ENCODE measurements around the gene LRTM2. TPM values are rescaled to one million over a fixed set of nuclear protein-coding genes. Genes with fewer than 3 reads are reported as not detected.

Gene LRTM2
- total RNA-seq, 1 donor from 2014 or later: not detected

- ATAC-seq (ENCODE audit: poor library complexity) (no peak), DNase-seq (no peak)
- intact Hi-C loops (cut with DNase I): no loop called here
Observed at GRCh38 chr12:1870998-1871917, 50.9 kb downstream of the LRTM2 start.

- ATAC-seq (ENCODE audit: poor library complexity): no peak
- intact Hi-C loops (cut with DNase I): no loop called here
- no peak for DNase-seq
Observed at GRCh38 chr12:1872001-1872400, 51.6 kb downstream of the LRTM2 start.

GRCh38 chr12:1872448-1872847 lies 52.1 kb downstream of the LRTM2 start:
- DNase-seq: no peak
- no peak for ATAC-seq (ENCODE audit: poor library complexity)
- intact Hi-C loops (cut with DNase I): no loop called here

GRCh38 chr12:1873531-1874510 lies 53.5 kb downstream of the LRTM2 start:
- no peak for DNase-seq
- no peak for ATAC-seq (ENCODE audit: poor library complexity)
- intact Hi-C loops (cut with DNase I): no loop called here

- intact Hi-C loops (cut with DNase I): no loop called here
- DNase-seq: no peak
- no peak for ATAC-seq (ENCODE audit: poor library complexity)
Observed at GRCh38 chr12:1875608-1876007, 55.2 kb downstream of the LRTM2 start.

GRCh38 chr12:1876086-1876485 lies 55.7 kb downstream of the LRTM2 start:
- intact Hi-C loops (cut with DNase I): no loop called here
- no peak for DNase-seq
- ATAC-seq (ENCODE audit: poor library complexity): no peak

GRCh38 chr12:1877169-1877878 lies 57.0 kb downstream of the LRTM2 start:
- DNase-seq (no peak), ATAC-seq (ENCODE audit: poor library complexity) (no peak)
- intact Hi-C loops (cut with DNase I): no loop called here

- ATAC-seq (ENCODE audit: poor library complexity) (no peak), DNase-seq (no peak)
- intact Hi-C loops (cut with DNase I): no loop called here
Observed at GRCh38 chr12:1878214-1878613, 57.8 kb downstream of the LRTM2 start.

- ATAC-seq (ENCODE audit: poor library complexity) (no peak), DNase-seq (no peak)
- intact Hi-C loops (cut with DNase I): no loop called here
Observed at GRCh38 chr12:1878695-1879094, 58.3 kb downstream of the LRTM2 start.

- intact Hi-C loops (cut with DNase I): no loop called here
- ATAC-seq (ENCODE audit: poor library complexity): no peak
- DNase-seq: no peak
Observed at GRCh38 chr12:1879633-1880032, 59.3 kb downstream of the LRTM2 start.

- intact Hi-C loops (cut with DNase I): no loop called here
- no peak for DNase-seq
Observed at GRCh38 chr12:1880153-1880845, 59.9 kb downstream of the LRTM2 start.

GRCh38 chr12:1880876-1881275 lies 60.5 kb downstream of the LRTM2 start:
- ATAC-seq (ENCODE audit: poor library complexity) (no peak), DNase-seq (no peak)
- intact Hi-C loops (cut with DNase I): no loop called here

More at GRCh38 chr12:1880153-1880845, 59.9 kb downstream of the LRTM2 start:
- ATAC-seq (ENCODE audit: poor library complexity): no peak

- no peak for ATAC-seq (ENCODE audit: poor library complexity)
- no peak for DNase-seq
- intact Hi-C loops (cut with DNase I): no loop called here
Observed at GRCh38 chr12:1881301-1881700, 60.9 kb downstream of the LRTM2 start.

- intact Hi-C loops (cut with DNase I): no loop called here
- no peak for DNase-seq
- ATAC-seq (ENCODE audit: poor library complexity): no peak
Observed at GRCh38 chr12:1881936-1882335, 61.6 kb downstream of the LRTM2 start.

GRCh38 chr12:1882405-1882804 lies 62.0 kb downstream of the LRTM2 start:
- ATAC-seq (ENCODE audit: poor library complexity): no peak
- intact Hi-C loops (cut with DNase I): no loop called here

GRCh38 chr12:1882850-1883470 lies 62.6 kb downstream of the LRTM2 start:
- intact Hi-C loops (cut with DNase I): no loop called here
- DNase-seq (no peak), ATAC-seq (ENCODE audit: poor library complexity) (no peak)

More at GRCh38 chr12:1882405-1882804, 62.0 kb downstream of the LRTM2 start:
- DNase-seq: no peak

GRCh38 chr12:1883513-1883912 lies 63.1 kb downstream of the LRTM2 start:
- intact Hi-C loops (cut with DNase I): no loop called here
- no peak for ATAC-seq (ENCODE audit: poor library complexity)
- no peak for DNase-seq

GRCh38 chr12:1884651-1885050 lies 64.3 kb downstream of the LRTM2 start:
- DNase-seq: no peak
- no peak for ATAC-seq (ENCODE audit: poor library complexity)
- intact Hi-C loops (cut with DNase I): no loop called here
